Embryonic facial prominence (tissue), 1 donor: ENCODE results near the gene FGD1.

ENCODE experiments used
- DNase-seq: peaks from one replicate; pipeline ENCODE4 v3.0.0-alpha.2; 2016; ENCODE audit errors: extremely low spot score

Gene FGD1

DNA sequence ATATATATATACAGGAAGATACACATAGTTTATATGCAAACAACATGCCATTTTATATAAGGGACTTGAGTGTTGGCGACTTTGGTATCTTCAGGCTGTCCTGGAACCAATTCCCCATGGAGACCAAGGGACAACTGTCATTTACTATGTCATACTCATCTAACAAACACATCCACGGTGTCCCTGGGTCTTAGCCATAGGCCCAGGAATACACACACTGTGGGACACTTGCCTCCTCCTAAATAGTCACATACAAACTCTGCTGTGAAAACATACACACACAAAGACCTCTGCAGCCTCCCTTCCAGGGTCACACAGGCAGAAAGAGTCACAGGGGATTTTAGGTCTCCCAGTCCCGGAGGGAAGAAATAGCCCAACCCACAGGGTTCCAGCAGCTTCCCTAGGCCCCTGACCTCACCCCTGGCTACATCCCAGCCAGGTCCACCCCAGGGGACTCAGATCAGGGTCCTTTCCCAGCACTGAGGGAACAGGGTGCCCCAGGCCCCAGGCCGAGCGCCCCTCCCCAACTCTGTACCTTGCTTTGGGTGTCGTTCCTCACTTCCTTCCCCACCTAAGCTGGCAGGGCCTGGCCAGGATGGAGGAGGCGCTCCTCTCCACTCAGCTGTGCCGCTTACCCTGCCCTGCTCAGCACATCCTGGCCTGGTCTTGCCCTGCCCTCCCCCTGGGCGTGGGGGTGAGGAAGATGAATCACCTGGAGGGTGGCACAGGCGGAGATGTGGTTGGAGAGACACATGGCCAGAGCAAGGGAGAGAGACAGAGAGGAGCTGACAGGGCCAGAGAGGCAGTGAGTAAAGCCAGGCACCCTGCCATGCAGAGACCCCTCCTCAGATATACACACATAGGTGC is 21.8 kb downstream of the FGD1 start:
- no peak for DNase-seq

DNA sequence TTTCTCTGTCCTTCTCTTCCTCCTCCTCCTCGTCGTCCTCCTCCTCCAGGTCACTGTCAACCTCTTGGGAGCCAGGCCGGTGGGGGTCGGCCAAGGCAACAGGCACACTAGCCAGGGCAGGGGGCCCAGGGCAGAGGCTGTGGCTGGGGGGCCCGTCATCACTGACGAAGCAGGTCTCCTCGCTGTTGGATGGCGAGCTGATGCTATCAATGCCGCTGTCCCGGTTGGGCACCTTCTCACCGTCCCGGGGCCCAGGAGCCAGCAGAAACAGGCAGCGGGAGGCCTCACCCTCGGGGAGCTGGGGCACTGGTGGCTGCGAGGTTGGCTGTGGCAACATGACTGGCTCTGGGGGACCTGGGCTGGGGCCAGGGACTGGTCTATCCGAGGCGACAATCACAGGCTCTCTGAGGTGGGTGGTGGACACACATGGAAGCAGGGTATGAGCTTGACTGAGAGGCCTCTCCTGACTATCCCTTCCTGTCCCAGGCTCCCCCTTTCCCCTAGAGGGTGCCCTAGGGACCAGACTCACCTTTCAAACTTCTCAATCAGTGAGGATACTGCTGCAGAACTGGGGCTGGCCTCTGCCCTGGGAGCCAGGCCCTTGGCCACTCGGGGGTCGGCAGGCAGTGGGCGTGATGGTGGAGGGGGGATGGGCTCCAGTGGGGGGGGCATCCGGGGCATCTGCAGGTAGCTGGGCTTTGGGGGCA is 25.8 kb downstream of the FGD1 start:
- DNase-seq = no peak

DNA sequence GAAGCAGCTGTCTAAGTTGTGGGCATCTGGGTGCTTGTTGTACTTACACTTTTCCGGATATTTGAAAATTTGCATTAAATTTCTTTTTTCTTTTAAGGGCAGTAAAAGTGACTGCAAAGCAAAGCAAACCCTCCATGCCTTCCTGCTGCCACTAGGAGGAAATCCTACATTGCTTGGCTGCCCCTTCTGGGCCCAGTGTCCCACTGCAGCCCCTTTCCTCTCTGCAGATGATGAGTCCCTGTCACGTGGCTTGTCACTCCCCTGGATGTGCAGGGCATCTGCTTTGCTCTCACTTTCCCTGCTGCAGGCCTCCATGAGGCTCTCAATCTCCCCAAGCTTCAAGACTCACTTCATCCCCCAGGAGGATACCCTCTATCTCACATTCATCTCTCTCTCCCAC is 43.1 kb downstream of the FGD1 start:
- no peak for DNase-seq

DNA sequence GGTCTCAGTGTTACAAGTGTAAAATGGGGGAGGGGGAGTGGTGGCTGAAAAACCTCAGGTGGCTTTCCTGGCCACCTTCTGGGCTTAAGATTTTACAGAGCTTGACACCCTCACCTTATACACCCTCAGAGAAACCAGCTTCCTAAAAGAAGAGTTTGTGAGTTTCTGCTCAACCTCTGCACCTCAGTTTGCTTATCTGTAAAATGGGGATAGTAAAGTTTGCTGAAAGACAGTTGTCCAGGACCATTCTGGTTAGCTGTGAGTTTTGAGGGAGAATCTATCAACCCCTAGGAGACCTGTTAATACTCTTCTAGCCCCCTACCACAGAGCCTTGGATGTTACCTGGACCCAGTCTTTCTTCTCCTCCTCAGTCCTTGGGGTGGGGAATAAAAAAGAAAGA is 46.1 kb downstream of the FGD1 start:
- no peak for DNase-seq

DNA sequence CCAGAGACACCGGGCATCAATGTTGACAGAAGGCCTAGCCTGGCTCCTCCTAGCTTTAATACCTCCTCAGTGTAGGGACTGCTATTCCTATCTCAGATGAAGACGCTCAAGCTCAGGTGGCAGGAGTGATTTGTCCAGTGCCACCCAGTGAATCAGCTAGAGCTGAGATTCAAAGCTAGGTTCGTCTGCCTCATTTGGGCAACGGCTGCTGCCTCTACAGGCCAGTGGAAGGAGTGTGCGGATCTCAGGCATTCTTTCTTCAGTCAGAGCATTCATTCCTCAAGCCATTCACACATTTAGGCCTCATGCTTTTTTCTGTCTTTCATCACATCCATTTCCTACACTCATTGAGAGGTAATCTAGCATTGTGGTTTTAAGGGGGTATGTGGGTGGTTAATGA is 48.6 kb downstream of the FGD1 start:
- DNase-seq = no peak

DNA sequence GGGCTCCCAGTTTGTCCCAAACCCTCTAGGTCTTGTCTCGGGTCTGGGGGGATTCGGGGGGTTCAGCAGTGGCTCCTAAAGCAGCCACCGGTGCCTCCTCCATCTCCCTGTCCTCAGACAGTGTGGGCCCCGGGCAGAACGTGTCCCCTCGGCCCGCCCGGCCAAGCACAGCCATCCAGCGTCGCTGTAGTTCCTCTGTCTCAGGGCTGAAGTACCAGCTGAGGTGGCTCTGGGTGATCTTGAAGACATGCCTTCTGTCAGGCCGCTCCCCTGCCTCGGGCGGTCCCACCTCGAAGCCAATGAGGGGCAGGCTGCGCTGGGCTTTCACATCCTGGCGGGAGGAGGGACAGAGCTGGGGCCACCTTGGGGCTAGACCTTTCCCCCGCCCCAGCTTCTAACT is 50.0 kb downstream of the FGD1 start:
- DNase-seq = no peak

DNA sequence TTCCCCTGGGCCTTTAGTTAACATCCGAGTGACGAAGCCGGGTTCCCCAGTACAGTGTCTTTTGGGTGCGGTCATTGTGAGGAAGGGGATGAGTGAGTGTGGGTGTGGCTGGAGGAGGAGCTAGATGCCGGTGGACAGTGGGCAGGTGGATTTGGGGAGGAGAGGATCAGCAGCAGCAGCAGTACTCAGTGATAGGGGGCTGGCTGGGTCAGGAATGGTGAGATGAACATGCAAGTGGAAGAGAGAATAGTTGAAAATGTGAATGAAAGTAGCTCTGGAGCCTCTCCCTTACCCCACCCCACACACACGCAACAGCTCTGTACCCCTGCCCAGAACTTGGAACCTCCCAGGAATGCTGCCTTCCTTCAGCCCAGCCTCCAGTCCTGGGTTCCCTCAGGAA is 51.3 kb downstream of the FGD1 start:
- DNase-seq = no peak

DNA sequence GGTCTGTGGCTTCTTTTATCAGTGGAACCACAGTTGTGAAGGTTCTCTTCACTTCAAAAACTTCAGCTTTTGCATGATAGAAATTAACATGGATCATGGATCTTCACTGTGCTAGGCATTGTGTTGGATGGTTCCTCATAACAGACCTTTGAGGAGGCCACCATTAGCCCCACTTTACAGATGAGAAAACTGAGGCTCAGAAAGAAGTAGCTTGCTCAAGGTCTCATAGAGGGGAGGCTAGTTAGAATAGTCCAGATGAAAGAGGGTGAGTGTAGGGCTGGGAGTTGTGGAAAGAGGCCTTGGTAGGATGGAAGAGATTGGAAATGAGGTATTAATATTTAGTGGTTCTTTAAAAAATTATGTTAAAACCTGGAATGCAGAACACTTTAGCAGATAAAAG is 53.2 kb downstream of the FGD1 start:
- DNase-seq = no peak

DNA sequence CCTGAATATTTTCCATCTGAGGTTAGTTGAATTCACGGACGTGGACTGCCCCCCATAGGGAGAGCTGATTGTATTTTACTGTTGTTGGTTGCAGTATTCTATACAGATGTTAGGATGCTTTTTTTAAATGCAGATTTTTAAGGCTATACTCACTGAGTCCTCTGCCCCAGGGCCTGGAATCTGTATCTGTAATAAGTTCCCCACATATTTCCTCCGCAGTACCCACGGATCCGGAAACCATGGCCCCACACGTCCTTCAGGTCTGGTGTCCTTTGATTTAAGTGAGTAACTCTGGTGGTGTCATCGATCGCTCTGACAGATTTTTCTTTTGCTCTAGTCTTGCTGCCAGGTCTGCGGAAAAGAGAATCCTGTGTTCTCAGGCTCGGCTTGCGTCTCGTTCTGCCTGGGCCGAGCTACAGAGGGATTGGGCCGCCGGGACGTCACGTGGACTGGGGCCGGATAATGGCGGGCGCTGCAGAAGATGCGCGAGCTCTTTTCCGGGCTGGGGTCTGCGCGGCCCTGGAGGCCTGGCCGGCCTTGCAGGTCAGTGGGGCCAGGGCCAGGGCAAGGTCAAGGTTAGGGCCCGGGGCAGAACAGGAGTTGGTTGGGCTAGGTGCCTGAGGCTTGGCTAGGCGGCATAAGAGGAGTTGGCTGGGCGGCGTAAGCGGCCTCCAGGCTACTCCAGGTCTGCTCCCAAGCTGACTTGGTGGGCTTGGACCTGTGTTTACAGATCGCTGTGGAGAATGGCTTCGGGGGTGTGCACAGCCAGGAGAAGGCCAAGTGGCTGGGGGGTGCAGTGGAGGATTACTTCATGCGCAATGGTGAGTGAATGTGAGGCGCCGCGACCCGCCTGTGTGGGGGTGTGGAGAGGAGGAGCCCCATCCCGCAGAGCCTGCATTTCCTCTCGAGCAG is 55.8 kb downstream of the FGD1 start, which contains the start of gene TSR2:
Gene TSR2 (plus strand): TSS at position 445 of the 912 bp plus-strand sequence. CDS start 18 bp downstream, at position 463.
- DNase-seq = peak; percentile 74

DNA sequence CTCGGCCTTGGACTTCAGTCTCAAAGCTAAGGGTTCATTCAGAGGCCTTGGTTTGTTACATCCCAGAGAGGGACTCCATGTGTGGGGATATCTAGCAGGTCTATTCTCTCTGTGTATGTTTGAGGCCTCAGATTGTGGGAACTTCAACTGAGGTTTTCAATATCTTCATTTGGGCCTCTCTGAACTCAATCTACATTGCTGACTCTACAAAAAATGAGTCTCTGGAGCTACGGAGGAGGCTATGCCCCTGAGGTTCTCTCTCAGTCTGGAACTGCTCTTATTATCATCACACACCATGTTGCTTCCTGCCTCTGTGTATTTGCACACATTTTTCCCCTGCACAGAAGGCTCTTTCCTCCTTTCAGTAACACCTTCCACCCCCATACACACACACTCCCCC is 60.9 kb downstream of the FGD1 start:
- DNase-seq = no peak

DNA sequence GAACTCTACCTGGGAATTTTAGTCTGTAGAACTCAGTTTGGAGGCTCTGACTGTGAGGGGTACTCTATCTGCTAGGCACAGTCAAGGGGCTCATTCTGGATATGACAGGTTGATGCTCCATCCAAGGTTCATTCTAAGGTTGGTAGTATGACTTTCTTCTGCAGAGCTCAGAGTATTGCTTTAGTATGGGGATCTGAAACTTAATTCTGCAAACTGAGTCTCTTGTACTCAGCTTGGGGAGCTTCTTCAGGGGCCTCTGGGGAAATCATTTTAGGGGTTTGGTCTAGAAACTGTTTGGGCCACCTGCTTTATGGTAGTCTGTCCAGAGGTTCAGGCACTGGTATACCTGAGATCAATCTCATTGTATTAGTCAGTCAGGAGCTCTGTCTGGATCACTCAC is 65.5 kb downstream of the FGD1 start:
- no peak for DNase-seq

DNA sequence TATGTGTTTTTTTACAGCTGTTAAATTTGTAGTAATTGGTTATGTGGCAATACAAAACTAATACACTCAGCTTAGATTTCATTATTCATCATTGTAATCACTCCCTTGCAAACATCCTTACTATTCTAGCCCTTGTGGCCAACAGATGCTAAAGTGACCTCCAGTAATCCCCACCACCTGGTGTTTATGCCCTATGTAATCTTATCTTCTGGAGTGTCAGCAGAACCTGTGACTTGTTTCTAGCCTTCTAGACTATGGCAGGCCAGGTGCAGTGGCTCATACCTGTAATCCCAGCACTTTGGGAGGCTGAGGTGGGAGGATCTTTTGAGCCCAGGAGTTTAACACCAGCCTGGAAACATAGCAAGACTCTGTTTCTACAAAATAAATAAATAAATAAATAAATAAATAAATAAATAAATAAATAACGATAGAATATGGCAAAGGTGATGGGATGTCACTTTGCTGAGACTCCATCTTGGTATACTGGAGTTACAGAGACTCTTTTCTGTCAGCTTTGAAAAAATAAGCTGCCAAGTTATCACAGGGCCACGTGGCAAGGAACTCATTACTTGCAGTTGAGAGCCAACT is 68.1 kb downstream of the FGD1 start:
- DNase-seq = no peak

DNA sequence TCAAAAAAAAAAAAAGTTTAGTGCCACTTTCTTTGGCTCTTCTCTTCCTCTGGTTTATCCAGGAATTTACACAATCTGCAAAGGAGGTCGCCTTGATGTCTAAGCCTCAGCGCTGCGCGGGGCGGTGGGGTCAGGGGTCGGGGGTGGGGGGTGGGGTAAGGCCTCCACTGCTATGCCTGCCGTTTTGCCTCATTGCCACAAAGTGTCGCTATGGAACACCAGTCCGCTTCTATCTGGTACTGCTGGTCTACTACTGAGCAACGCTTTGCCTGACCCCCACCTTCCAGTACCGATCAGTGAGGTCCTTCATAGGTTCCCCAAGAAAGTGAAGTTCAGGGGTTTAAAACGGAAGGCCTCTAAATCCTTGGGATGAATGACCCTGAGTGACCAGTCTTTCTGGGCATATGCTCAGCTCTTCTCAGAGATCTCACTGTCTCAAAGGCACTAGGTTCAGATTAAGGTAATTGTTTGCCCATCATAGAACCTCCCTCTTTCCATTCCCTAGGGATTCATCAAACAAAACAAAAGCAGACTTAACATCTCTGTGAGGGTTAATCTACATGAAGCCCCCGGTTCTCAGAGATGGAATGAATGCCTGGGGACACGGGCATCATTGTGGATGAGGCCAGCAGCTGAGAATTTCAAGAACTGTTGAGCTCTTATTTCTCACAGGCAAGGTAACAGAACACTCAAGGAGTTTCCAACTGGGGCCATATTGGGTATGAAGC is 72.7 kb downstream of the FGD1 start:
- DNase-seq = no peak

DNA sequence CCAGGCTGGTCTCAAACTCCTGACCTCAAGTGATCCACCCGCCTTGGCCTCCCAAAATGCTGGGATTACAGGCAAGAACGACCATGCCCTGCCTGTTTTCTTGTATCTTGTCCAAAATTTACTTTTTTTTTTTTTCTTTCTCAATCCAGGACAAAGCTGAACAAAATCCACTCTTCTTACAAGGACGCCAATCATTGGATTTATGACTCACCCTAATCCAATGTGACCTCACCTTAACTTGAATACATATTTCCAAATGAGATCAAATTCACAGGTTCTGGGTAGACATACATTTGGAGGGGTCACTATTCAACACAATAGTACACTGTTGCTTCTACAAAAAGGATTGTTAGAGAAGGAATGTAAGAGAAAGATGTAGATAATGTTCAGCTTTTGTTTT is 73.9 kb downstream of the FGD1 start:
- no peak for DNase-seq

DNA sequence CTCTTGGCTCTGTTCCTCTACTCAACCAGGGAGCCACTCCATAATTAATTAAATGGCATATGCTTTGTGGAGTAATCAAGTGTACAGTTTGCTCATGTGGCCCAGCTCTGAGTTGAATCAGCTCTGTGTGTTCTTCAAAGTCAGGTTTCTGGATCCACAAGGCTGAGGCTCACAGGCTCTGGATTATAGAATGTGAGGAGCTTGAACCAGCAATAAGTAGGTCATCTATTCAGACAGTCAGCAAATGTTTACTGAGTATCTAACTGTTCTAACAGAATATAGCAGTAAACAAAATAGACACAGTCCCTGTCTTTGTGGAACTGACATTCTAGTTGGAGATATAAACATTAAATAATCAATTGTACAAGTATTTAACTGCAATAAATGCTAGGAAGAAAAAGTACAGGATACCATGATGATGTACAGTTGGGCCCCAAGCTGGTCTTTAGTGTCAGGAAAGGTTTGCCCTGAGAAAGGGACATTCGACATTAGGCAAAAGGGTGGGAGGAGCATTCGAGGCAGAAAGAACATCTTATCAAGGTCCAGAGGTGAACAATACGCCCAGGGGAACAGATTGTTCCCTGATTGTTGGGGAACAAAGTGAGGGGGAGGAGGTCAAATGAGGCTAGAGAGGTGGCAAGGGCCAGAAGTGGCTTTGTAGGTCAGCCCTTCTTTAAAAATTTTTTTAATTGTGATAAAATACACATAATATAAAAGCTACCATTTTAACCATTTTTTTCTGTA is 76.3 kb downstream of the FGD1 start:
- no peak for DNase-seq

DNA sequence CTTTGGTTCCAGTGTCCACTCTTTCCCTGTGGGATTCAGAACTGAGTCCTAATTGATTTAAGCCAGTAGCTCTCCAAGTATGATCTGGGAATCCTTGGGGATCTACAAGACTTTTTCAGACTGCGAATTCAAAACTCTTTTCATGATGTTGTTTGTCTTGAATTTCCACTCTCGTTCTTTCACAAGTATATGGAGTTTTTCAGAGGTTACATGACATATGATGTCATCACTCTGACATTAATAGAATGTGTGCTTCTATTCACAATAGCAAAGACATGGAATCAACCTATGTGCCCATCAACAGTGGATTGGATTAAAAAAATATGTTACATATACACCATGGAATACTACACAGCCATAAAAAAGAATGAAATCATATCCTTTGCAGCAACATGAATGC is 79.1 kb downstream of the FGD1 start:
- no peak for DNase-seq

DNA sequence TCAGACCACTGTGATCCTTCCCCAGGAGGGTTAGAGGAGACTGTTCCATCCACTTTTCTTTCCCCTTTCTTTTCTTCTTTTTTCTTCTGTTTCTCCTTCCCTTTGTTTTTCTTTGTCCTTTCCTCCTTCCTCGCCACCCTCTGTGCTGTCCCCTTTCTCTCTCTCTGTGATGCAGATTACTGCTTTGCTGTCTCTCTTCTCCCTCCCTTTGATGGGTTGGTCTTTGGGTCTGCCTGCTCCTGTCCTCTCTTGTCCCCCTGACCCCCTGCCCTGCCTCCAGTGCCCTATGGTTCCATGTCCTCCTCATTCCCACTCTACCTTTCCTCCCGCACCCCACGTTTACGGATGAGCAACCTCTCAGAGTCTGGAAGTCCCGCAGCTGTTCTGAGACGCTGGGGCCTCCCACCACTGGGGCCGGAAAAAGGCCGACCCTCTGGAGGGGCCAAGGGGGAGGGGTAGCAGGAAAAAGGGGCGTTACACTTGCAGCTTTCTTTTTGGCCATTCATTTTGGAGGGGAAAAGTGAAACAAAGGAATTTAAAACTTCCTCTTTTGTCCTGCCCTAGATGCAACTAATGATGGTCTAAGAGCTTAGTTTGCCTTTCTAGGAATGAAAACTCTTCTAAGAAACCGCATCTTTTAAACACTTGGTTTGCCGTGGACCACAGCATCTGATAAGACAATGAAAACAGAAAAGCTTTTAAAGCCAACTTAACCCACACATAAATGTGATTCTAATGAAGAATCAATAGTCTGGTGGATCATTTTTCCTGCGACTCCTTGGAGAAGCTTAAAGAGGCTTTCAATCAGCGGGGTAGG is 80.3 kb downstream of the FGD1 start:
- DNase-seq = no peak

DNA sequence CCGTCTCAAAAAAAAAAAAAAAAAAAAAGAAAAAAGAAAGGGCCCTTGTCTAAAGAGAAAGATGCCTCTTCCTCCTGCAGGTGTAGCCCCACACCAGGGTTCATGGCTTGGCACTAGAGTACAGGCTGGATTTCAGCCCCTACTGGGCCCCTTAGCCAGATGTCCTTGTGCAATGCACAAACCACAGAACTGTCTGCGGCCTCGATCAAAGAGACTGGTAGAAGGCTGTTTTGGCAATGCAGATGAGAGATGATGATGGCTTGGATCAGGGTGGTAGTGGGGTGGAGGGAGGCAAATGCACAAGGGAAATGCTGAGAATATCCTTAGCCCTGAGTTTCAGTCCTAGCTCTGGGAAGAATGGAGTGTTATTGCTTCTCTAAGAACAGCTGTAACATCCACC is 82.3 kb downstream of the FGD1 start:
- no peak for DNase-seq

DNA sequence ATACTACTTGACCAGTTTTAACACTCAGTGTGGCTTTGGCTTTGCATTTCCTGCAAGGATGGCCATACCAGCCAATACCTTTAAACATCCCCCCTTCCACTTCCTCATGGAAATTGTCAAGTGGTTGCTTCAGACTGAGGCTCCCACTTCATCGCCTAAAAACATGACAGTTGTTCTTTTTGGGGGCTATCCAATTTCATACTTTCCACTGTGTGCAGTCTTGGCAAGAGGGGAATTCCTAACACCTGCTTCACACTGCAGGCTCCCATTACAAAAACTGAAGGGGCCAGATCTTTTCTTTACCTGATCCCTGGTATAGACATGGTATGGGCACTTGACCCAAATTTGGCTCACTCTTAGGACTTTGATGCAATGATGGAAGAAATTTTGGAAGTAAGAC is 84.3 kb downstream of the FGD1 start:
- no peak for DNase-seq

DNA sequence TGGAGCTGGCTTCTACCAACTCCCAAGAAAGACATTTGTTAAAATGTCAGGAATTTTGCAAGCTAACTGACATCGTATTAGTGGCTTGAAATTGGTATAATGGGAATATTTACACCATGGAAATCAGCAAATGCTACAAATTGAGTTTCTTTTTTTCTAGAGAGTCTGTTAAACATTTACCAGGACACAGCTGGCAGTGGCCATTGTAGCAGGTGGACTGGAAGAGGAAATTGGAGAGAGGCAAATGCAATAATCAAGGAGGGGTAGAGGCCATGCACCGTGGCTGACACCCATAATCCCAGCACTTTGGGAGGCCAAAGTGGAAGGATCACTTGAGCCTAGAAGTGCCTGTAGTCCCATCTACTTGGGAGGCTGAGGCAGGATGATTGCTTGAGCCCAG is 88.8 kb downstream of the FGD1 start:
- no peak for DNase-seq
